HG03064 (cell line): Measurements from ENCODE around the gene EFR3B.
A peak's percentile ranks its signal among the peaks of the same experiment; 100 is the strongest.
"Not testable (repeated sequence)": the region's sequence is repeated elsewhere in the genome, so short reads cannot be mapped to it uniquely, and the experiment has no call there.

Experiments used
- ATAC-seq: cut with Tn5 transposase; IDR thresholded peaks from one replicate; pipeline ENCODE4 v1.9.1; 2021; ENCODE audit warnings: low read depth; ENCODE audit not compliant: unreplicated experiment

The EFR3B gene

GRCh38 chr2:25041928-25042320 lies at the start of gene EFR3B:
TSS of gene EFR3B (plus strand) at chr2:25042076. CDS start at chr2:25042313, 237 bp downstream.
- peak; percentile 95 for ATAC-seq

GRCh38 chr2:24993406-24994145 lies 48.3 kb upstream of the EFR3B start:
- ATAC-seq = no peak

GRCh38 chr2:24994146-24994724 lies 47.6 kb upstream of the EFR3B start:
- ATAC-seq = no peak

- ATAC-seq = not testable (repeated sequence)
These were observed 42.8 kb upstream of the EFR3B start for GRCh38 chr2:24999097-24999496.

GRCh38 chr2:25000036-25000435 lies 41.8 kb upstream of the EFR3B start:
- ATAC-seq = no peak

- no peak for ATAC-seq
These were observed 41.2 kb upstream of the EFR3B start for GRCh38 chr2:25000503-25001324.

GRCh38 chr2:25001325-25001637 lies 40.6 kb upstream of the EFR3B start:
- no peak for ATAC-seq

GRCh38 chr2:25002066-25002465 lies 39.8 kb upstream of the EFR3B start:
- no peak for ATAC-seq

GRCh38 chr2:25009954-25010353 lies 31.9 kb upstream of the EFR3B start:
- no peak for ATAC-seq

GRCh38 chr2:25011342-25011741 lies 30.5 kb upstream of the EFR3B start:
- not testable (repeated sequence) for ATAC-seq

- ATAC-seq = no peak
These were observed 27.2 kb upstream of the EFR3B start for GRCh38 chr2:25014631-25015030.

- no peak for ATAC-seq
These were observed 23.2 kb upstream of the EFR3B start for GRCh38 chr2:25018681-25019080.

- ATAC-seq = no peak
These were observed 20.0 kb upstream of the EFR3B start for GRCh38 chr2:25021791-25022362.

- ATAC-seq = no peak
These were observed 18.5 kb upstream of the EFR3B start for GRCh38 chr2:25023333-25023732.

- ATAC-seq = no peak
These were observed 16.5 kb upstream of the EFR3B start for GRCh38 chr2:25025229-25026007.

- ATAC-seq = no peak
These were observed 15.8 kb upstream of the EFR3B start for GRCh38 chr2:25026008-25026530.

GRCh38 chr2:25029183-25029554 lies 12.7 kb upstream of the EFR3B start:
- no peak for ATAC-seq

GRCh38 chr2:25030702-25031101 lies 11.2 kb upstream of the EFR3B start:
- ATAC-seq = no peak

GRCh38 chr2:25032094-25032493 lies 9.8 kb upstream of the EFR3B start:
- no peak for ATAC-seq

- no peak for ATAC-seq
These were observed 9.0 kb upstream of the EFR3B start for GRCh38 chr2:25032901-25033300.
